ENCODE results near the gene FBXO4. TPM values are rescaled to one million over a fixed set of nuclear protein-coding genes. Genes with fewer than 3 reads are reported as not detected.

FBXO4 gene
- total RNA-seq, 1 experiment from 2014 or later, result 1.2 TPM

- no peaks in the 10 kb centered on the region for H4K20me1 ChIP-seq (ENCODE audit: control insufficient read depth, insufficient read depth, insufficient read length)
- no peak overlapping the region for H4K5ac ChIP-seq (ENCODE audit: insufficient read length, low read depth, low read length)
- H3K4ac ChIP-seq (ENCODE audit: low read depth, low read length), result no peak overlapping the region
- H3K14ac ChIP-seq (ENCODE audit: insufficient read depth, low read length), result no peak overlapping the region
- no peak overlapping the region for H2AK5ac ChIP-seq (ENCODE audit: insufficient read length, low read length)
- H3K27ac ChIP-seq (ENCODE audit: insufficient read length, low read depth, low read length), result no peak overlapping the region
- no peak for TF ChIP-seq CTCF (conservative IDR thresholded peaks at IDR 0.05)
- Mint-ChIP-seq H3K36me3 (ENCODE audit: insufficient read depth in 1 of 3, low read depth in 3 of 3) (no peaks in the 10 kb centered on the region; a peak in 1 of 7 replicates), H3K27me3 (ENCODE audit: low read depth) (no peaks in the 10 kb centered on the region; the same call in 1 of the 2 replicates), H3K4me3 (no peak overlapping the region), H3K27ac (no peak overlapping the region), H3K4me1 (no peaks in the 10 kb centered on the region), H3K9me3 (peaks cover 0 to 2% of the 10 kb centered on the region in 2 experiments; a peak in 3 of 5 replicates)
- H3K79me1 ChIP-seq (ENCODE audit: insufficient read depth, low read depth, low read length, poor library complexity, severe bottlenecking), result no peaks in the 10 kb centered on the region
- H3K23me2 ChIP-seq (ENCODE audit: insufficient read length, low read depth, low read length, poor library complexity, severe bottlenecking), result no peaks in the 10 kb centered on the region
- no peaks in the 10 kb centered on the region for H3K27me3 ChIP-seq (ENCODE audit: insufficient read depth, low read length)
- H2BK5ac ChIP-seq (ENCODE audit: insufficient read length, low read length), result no peak overlapping the region
- H3K56ac ChIP-seq (ENCODE audit: insufficient read length, low read depth, low read length), result no peak overlapping the region
- no peaks in the 10 kb centered on the region for H3K79me2 ChIP-seq (ENCODE audit: insufficient read depth, low read length)
- no peak overlapping the region for H4K8ac ChIP-seq (replicated peaks; ENCODE audit: insufficient read length, low read depth, low read length)
- H3T11ph ChIP-seq (ENCODE audit: low read length), result no peak overlapping the region
- DNase-seq, result no peak
- H2AFZ ChIP-seq (ENCODE audit: low read length), result no peak overlapping the region
- no peak overlapping the region for H3K9ac ChIP-seq (ENCODE audit: extremely low read depth, insufficient read length, low read length)
- H2BK15ac ChIP-seq (ENCODE audit: low read depth, low read length), result no peak overlapping the region
- H3K9me3 ChIP-seq (ENCODE audit: control insufficient read depth, low read depth, low read length), result no peaks in the 10 kb centered on the region
- H3K4me2 ChIP-seq (ENCODE audit: insufficient read depth, insufficient read length, low read length), result no peak overlapping the region
- no peak overlapping the region for H4K91ac ChIP-seq (ENCODE audit: insufficient read length, low read depth, low read length)
- H2BK20ac ChIP-seq (ENCODE audit: low read depth, low read length, poor library complexity, severe bottlenecking), result no peak overlapping the region
- H2BK120ac ChIP-seq (ENCODE audit: low read depth, low read length, poor library complexity, severe bottlenecking), result no peak overlapping the region
- H3K18ac ChIP-seq (ENCODE audit: insufficient read length, low read depth, low read length), result no peak overlapping the region
- no peak overlapping the region for H2BK12ac ChIP-seq (ENCODE audit: insufficient read length, low read depth, low read length)
- H3K23ac ChIP-seq (ENCODE audit: insufficient read length, low read depth, low read length), result no peak overlapping the region
- WGBS (ENCODE audit: extremely low coverage, insufficient read length, low lambda C conversion rate), result no CpG with 5 or more reads among the region's 3 CpGs
- no peaks in the 10 kb centered on the region for H3K4me1 ChIP-seq (ENCODE audit: insufficient read depth, low read length)
Measured at GRCh38 chr5:41878643-41879478, 46.2 kb upstream of the FBXO4 start.

Data from H9 (cell line).